HG03558 (cell line): ENCODE data around the gene ARHGAP45.
"Not testable (repeated sequence)": the region's sequence is repeated elsewhere in the genome, so short reads cannot be mapped to it uniquely, and the experiment has no call there.

Experiments used
- ATAC-seq: cut with Tn5 transposase; IDR thresholded peaks from one replicate; pipeline ENCODE4 v1.9.1; 2021; ENCODE audit warnings: moderate number of reproducible peaks; ENCODE audit not compliant: unreplicated experiment; ENCODE audit errors: extremely low read depth

Gene ARHGAP45

DNA sequence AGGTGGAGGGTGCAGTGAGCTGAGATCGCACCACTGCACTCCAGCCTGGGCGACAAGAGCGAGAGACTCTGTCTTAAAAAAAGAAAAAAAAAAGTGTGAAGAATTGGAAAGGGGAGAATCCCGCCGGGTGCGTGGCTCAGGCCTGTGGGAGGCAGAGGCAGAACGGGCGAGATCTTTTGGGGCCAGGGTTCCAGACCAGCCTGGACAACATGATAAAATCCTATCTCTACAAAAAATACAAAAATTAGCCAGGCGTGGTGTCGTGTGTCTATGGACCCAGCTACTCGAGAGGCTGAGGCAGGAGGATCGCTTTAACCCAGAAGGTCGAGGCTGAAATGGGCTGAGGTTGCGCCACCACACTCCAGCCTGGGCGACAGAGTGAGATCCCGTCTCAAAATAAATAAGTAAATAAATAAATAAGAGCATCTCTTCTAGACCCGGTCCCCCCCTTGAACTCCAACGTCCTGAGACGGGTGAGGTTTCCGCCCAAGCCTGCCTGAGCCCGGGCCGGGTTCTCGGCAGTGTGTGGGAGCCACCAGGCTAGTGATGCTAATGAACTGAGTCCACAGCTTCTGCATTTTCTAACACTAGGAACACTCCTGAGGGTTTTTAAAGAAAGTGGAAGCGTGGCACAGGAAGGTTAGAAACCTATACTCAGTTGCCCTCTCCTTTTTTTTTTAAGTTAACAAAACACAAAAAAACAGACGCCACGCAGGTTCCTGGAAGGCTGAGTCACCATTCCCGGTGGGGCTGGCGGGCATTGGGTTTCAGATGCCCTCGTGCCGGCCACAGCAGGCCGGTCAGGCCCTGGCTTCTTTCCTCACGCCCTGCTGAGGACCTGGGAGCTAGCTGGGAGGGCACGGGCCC, 58.9 kb downstream of the ARHGAP45 start:
- ATAC-seq = no peak

DNA sequence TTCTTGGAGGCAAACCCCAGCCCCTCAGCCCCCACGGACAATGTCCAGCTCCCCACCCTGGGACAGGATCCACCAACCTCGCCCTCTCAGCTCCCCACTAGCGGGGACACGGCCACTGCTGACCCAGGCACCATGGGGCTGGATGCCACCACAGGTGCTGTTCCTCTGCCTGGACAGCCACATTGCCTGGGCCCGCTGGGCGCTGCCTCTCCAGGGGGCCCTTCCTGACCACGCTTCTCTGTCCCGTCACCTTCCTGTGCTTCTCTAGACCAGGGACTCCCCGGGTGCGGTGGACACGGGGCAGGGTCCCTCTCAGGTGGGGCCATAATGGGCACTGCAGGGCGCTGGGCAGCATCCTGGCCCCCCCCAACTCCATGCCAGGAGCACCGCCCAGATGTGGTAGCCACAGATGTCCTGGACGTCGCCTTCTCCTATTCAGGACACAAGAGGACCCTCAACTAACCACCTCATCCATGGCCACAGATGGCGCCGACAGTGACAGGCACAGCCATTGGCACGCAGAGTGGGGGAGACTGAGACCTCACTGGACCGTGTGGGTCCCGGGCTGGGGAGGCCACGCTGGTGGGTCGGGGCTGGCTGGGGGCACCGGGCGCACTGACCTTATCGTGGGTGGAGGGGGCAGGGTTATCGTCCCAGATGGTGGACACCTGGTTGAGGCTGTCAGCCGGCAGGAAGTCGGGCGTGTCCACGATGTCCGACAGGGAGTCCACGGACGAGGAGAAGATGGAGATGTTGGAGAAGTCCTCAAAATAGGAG, 60.2 kb downstream of the ARHGAP45 start:
- no peak for ATAC-seq

DNA sequence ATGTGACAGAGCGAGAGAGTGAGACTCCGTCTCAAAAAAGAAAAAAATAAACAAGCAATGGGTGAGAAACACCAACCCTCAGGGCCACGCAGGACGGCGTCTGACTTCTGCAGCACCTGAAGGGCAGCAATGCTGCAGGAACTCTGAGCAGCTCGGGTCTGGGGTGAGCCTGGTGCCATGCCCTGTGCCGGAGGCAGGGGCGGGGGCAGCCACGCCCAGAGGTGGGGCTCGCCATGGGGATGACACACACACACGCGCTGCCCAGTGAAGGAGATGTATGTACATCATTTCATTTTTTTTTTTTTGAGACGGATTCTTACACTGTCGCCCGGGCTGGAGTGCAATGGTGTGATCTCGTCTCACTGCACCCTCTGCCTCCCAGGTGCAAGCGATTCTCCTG, 61.1 kb downstream of the ARHGAP45 start:
- ATAC-seq = no peak

DNA sequence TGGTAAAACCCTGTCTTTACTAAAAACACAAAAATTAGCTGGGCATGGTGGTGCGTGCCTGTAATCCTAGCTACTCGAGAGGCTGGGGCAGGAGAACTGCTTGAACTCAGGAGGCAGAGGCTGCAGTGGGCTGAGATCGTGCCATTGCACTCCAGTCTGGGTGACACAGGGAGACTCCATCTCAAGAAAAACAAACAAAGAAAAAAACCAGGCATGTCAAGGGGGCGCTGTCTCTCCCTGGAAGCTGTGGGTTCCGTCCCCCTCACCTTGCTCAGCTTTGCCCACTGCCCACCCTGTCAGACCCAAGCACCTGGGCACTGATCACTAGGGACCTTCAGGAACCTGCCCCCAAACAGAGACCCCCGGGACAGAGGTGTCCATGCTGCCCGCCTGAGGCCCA, 62.1 kb downstream of the ARHGAP45 start:
- ATAC-seq = not testable (repeated sequence)

DNA sequence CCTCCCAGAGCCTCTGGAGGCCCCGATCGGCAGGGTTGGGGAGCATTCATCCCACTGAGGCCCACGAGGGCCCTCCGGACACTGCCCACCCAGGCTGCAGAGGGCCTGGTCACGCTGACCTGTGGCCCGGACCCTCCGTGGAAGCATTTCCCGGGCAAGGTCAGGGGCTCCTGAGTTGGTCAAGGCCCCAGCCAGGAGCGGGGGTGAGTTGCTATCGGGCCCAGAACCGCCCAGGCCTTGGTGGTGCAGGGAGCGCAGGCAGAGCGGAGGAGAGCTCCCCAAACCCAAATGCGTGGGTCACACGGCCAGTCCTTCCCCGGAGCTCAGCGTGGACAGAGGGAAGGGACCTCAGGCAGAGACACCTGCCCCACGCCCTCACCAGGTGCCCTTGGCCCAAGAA, 62.6 kb downstream of the ARHGAP45 start:
- no peak for ATAC-seq

DNA sequence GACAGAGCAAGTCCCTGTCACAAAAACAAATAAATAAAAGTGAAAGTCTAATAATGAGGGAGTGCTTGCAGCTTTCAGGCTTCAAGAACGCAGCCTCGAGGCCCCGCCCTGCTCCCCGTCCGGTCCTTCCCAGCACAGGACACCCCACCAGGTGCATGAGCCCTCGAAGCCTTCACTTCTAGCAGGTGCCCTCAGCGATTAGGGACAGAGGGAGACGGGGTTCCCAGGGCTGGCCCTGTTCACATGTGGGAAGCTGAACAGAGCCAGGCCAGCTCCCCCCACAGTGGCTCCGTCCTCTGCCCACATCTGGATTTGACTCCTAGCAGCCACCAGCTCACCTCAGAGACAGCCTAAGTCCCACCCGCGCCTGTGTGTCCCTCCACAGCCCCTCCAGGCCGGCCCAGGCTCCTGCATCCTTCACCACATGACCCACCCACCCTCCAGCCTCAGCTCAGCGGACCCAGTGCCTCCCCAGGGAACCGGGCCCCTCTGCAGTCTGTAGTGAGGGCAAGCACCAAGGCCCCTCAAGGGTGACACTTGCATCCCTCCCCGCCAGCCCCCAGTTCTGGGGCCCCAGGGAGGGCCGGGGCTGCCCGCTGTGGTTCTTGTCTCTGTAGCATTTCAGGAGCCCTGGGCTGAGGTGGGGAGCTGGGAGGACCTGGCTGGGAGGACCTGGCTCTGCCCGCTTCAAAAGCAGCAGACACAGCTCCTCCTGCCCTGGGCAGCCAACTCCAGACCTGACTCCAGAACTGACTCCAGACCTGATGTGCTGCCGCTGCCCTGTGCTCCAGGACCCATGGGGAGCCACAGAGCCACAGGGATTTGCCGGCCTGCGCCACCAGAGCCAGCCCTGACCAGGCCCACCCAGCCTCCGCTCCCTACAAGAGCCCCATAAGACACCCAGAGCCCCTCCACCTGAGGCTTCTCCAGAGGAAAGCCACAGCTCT, 64.1 kb downstream of the ARHGAP45 start:
- no peak for ATAC-seq

DNA sequence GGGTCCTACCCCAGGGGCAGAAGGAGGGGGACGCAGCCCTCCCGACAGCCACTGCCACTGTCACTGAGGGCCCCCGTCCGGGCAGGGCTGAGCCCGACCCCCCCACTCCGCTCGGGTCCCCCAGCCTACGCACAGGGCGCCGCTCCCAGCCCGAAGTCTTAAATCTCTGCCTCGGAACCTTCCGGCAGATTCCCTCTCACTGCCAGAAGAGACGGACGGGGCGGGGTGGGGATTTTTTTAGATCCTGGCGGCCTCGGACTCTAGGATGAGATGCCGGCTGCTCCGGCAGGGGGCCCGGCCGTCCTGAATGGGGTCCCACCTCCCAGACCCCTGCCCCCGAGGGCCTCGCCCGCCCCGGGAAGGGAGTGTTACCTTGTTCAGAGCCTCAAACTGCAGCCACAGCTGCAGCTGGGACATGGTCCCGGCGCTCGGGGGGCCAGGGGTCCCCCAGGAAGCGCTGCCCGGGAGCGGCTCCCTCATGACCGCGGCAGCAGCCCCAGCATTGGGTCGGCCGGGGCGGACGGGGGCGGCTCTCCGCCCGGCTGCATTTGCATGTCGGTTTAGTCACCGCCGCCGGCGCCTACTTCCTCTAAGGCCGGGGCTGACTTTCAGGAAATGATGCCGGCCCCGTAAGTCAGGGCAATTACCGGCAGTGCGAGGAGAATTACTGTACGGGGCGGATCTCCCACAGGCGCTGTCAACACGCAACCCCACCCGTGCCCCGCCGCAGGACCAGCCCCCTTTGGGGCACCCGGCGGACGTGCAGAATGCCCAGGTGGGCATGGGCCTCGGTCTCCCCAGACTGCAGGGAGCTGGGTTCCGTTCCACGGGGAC, 65.0 kb downstream of the ARHGAP45 start:
- ATAC-seq = no peak

DNA sequence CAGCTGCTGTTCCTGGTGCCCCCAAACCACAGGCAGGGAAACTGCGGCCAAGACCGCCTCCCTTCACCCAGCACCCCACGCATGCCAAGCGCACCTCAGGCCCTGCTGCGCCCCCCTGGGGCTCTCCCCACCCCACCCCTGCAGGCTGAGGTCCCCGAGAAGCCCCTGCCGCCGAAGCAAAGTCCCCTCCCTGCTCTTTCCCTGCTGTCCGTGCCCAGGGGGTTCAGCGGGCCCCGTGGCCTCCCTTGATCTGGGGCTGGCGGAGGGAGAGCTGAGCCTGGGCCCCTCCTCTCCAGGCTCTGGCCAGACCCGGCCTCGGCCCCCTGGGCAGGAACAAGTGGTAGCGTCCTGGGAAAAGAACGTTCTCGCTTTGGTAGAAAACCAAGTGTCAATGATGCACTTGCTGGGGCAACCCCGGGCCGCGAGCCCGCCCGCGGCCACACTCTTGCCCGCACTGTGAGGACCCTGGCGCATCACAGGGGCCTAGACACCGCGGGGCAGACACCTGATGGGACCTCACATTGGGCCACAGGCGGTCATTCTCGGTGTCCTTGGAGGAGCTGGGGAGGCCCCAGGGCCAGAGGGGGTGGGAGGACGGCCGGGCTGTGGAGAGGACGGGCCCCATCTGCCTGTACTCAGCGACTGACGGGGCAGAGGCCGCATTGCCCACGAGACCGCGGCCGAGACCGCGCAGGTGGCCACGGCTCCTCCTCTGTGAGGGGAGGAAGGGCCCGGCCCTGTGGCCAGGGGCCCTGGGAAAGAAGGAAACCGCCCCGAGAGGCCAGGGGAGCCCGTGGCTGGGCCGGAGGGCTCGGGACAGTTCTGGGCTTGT, 65.8 kb downstream of the ARHGAP45 start:
- ATAC-seq = no peak

DNA sequence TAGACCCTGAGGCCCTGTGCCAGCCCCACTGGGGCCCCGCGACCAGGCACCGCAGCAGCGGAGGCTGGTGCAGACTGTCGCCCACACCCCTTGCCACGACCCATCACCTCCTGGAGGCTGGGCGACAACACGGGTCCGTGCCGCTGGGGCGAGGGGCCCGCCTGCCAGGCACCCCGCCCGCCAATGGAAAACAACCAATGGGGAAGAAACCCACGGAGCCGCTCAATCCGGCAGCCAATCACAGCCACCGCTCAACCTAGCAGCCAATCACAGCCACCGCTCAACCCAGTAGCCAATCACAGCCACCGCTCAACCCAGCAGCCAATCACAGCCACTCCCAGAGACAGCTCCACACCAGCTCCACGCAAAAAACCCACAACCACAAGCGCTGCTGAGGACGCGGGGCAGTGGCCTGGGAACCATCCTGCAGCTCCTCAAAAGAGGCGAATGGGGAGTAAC, 66.5 kb downstream of the ARHGAP45 start:
- ATAC-seq = no peak

DNA sequence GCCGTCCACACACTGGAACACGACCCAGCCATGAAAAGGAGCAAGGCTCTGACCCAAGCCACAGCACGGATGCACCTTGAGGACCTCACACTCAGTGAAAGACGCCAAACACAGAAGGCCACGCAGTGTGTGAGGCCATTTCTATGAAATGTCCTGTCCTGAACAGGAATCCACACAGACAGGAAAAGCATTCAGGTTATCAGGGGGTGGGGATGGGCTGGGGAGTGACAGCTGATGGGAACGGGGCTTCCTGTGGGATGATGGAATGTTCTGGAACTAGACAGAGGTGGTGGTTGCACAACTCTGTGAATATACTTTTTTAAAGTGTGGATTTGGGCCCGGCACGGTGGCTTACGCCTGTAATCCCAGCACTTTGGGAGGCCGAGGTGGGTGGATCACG, 67.5 kb downstream of the ARHGAP45 start:
- no peak for ATAC-seq

DNA sequence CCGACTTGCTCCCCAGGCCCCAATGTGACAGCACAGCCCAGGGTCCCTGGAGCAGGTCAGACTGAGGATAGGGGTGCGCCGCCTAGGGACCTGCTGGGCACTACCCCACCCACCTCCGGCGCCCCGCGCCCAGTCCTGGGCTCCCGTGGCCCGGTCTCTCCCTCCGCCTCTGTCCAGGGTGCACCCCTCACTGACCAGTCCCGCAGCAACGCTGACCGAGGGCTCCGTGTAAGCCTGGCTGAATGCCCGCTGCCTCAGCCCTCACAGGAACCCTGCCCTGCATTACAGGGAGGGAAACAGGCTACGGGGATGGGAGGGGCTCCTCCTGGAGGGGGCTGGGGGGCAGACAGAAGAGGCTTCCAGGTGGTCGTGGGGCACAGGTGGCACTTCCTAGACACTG, 68.5 kb downstream of the ARHGAP45 start:
- no peak for ATAC-seq

DNA sequence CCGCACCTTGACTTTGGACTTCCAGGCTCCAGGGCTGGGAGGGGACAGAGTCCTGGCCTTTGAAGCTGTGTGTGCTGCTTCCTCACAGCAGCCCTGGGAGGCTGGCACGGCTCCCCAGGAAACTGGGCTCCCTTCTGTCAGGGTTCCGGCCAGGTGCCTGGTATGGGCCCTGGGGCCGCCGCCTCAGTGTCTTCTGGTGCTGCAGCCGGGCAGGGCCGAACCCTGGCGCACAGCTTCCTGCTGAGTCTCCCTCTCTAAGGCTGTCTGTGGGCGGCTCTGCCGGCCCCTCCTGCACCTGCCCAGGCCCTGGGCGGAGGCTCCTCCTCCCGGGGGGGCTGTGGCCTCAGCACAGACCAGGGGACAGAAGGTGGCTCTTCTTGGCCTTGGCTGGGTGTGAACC, 69.2 kb downstream of the ARHGAP45 start:
- no peak for ATAC-seq
